ENCODE data around the gene MAG. TPM values are rescaled to one million over a fixed set of nuclear protein-coding genes. Genes with fewer than 3 reads are reported as not detected.

The MAG gene
- total and polyA plus RNA-seq, 2 of the 13 experiments (the other 11 are each of a cell fraction or from before 2014, with no cell fraction given): 0.20 to 1.3 TPM

- TF ChIP-seq ZNF550 (CRISPR knock-in tag; IDR thresholded peaks at IDR 0.05; ENCODE audit: borderline replicate concordance) (0 out of 2 replicates have a peak, but pooled peaks have one; percentile 32), HOXA3 (CRISPR knock-in tag; IDR thresholded peaks at IDR 0.05) (no peak), SOX13 (IDR thresholded peaks at IDR 0.05) (no peak), SOX13 (CRISPR knock-in tag; conservative IDR thresholded peaks at IDR 0.05 in 1 of 2, IDR thresholded peaks at IDR 0.05 in 1 of 2) (peak in 1 of 2 experiments; percentile 8; a peak in 1 of 4 replicates), HNF4A (CRISPR knock-in tag; IDR thresholded peaks at IDR 0.05) (no peak), IRX3 (CRISPR knock-in tag; IDR thresholded peaks at IDR 0.05; ENCODE audit: borderline replicate concordance, low read depth) (no peak), ZNF501 (CRISPR knock-in tag; IDR thresholded peaks at IDR 0.05) (0 out of 2 replicates have a peak, but pooled peaks have one; percentile 31), CTCF (CRISPR knock-in tag; IDR thresholded peaks at IDR 0.05) (peak; percentile 77)
Observed at GRCh38 chr19:35306473-35307246, 14.7 kb downstream of the MAG start (continued).

GRCh38 chr19:35307931-35308330 is 16.0 kb downstream of the MAG start:
- ChIA-PET CTCF (ENCODE audit: low intra/inter-chr PET ratio, low total read pairs) (no interaction called here), POLR2A (interaction anchor here (3.7 kb wide), 1 partner anchor 9 kb away, joined by 16 read pairs; no protein-coding TSS in a partner anchor)
- in situ Hi-C loops (cut with HindIII; ENCODE audit: extremely low pct_ligation_motif_present, low pct_unique_long_range_greater_than_20kb) (no loop called here), intact Hi-C loops (cut with micrococcal nuclease; ENCODE audit: unreplicated experiment) (no loop called here)
- Histone ChIP-seq H3K36me3 (replicated peaks in 1 of 2; ENCODE audit: control insufficient read depth in 1 of 2, insufficient read depth in 2 of 2, low read length in 2 of 2) (no peaks in the 10 kb centered on the region), H2AFZ (ENCODE audit: low read length) (no peak overlapping the region), H3K9me3 (ENCODE audit: low read length) (no peaks in the 10 kb centered on the region), H3K4me3 (replicated peaks in 1 of 3; ENCODE audit: insufficient read depth in 1 of 3, low read depth in 2 of 3, low read length in 3 of 3) (no peak overlapping the region), H3K4me1 (ENCODE audit: insufficient read depth, low read length) (peaks cover 83% of the 10 kb centered on the region), H4K20me1 (ENCODE audit: insufficient read depth, low read length) (no peaks in the 10 kb centered on the region), H3K79me2 (ENCODE audit: insufficient read depth, low read length) (no peaks in the 10 kb centered on the region), H3K4me2 (ENCODE audit: low read depth, low read length) (no peak overlapping the region), H3K9ac (ENCODE audit: insufficient read depth, low read depth, low read length) (peak overlapping the region; percentile 11; the same call in 1 of the 2 replicates), H3K27me3 (ENCODE audit: control insufficient read depth in 1 of 2, insufficient read depth in 2 of 2, low read length in 2 of 2) (no peaks in the 10 kb centered on the region), H3K27ac (ENCODE audit: extremely low read length, insufficient read depth, low read length) (no peak overlapping the region)
- ATAC-seq (no peak), DNase-seq (ENCODE audit: low spot score) (no peak), FAIRE-seq (no peak)
- no TSS peak for BruUV-seq (replicated peaks)
- WGBS (ENCODE audit: low lambda C conversion rate): 92% methylated on average over 10 of the region's 10 CpGs
- TF ChIP-seq ZKSCAN8 (CRISPR knock-in tag; IDR thresholded peaks at IDR 0.05; ENCODE audit: borderline replicate concordance): no peak
- TF ChIP-seq PBX2 (CRISPR knock-in tag; IDR thresholded peaks at IDR 0.05): no peak
- no peak for TF ChIP-seq ZNF780A (CRISPR knock-in tag; IDR thresholded peaks at IDR 0.05)
- TF ChIP-seq ZNF816 (CRISPR knock-in tag; IDR thresholded peaks at IDR 0.05; ENCODE audit: borderline replicate concordance): no peak
- TF ChIP-seq CBFB (CRISPR knock-in tag; IDR thresholded peaks at IDR 0.05): no peak
- no peak for TF ChIP-seq ZNF878 (CRISPR knock-in tag; IDR thresholded peaks at IDR 0.05)
